WTC11 (cell line): ENCODE data around the gene EIF5. TPM values are rescaled to one million over a fixed set of nuclear protein-coding genes. Genes with fewer than 3 reads are reported as not detected.
A peak's percentile ranks its signal among the peaks of the same experiment; 100 is the strongest.

ENCODE experiments used
- ATAC-seq: fragments of 200-7000 bp; cut with Tn5 transposase; 2 replicates; pipeline ENCODE4 v1.10.0; 2021; ENCODE audit warnings: mild to moderate bottlenecking, moderate library complexity
- CTCF ChIA-PET: fragments of 300-600 bp; sonication (Branson Sonifier 250); formaldehyde crosslinking; loops from one replicate; lab custom pipeline; 2021; ENCODE audit warnings: antibody characterized with exemption; lab: Charles Lee
- POLR2A ChIA-PET: fragments of 350-600 bp; sonication (Branson Sonifier 250); formaldehyde crosslinking; loops from one replicate; lab custom pipeline; 2021; ENCODE audit warnings: antibody characterized with exemption; lab: Charles Lee
- DNase-seq: peaks from one replicate; pipeline ENCODE4 v3.0.0; 2021; ENCODE audit warnings: low spot score
- H3K27ac Mint-ChIP-seq: 2 replicates; pipeline ENCODE4 v1.8.0; 2021; ENCODE audit warnings: mixed read lengths
- H3K27me3 Mint-ChIP-seq: 2 replicates; pipeline ENCODE4 v1.8.0; 2021; ENCODE audit warnings: low read depth, mild to moderate bottlenecking, moderate library complexity, mixed read lengths
- H3K36me3 Mint-ChIP-seq: 2 replicates; pipeline ENCODE4 v1.8.0; 2021; ENCODE audit warnings: mixed read lengths
- H3K4me1 Mint-ChIP-seq: 2 replicates; pipeline ENCODE4 v1.8.0; 2022; ENCODE audit warnings: mixed read lengths
- H3K4me3 Mint-ChIP-seq: 2 replicates; pipeline ENCODE4 v1.8.0; 2021; ENCODE audit warnings: mild to moderate bottlenecking, moderate library complexity, mixed read lengths
- H3K9me3 Mint-ChIP-seq: 2 replicates; pipeline ENCODE4 v1.8.0; 2021; ENCODE audit warnings: mixed read lengths
- CBFB ChIP-seq: sonication (generic); formaldehyde crosslinking; IDR thresholded peaks from 2 replicates; pipeline ENCODE4 v1.8.1; 2022; ENCODE audit warnings: mild to moderate bottlenecking, low read depth, missing genetic modification reagents
- ESRRA ChIP-seq: sonication (generic); formaldehyde crosslinking; IDR thresholded peaks from 2 replicates; pipeline ENCODE4 v1.8.1; 2022; ENCODE audit warnings: mild to moderate bottlenecking, missing genetic modification reagents, borderline replicate concordance
- ETV6 ChIP-seq: sonication (generic); formaldehyde crosslinking; IDR thresholded peaks from 2 replicates; pipeline ENCODE4 v1.8.1; 2022; ENCODE audit warnings: mild to moderate bottlenecking, missing genetic modification reagents
- FOXK1 ChIP-seq: sonication (generic); formaldehyde crosslinking; IDR thresholded peaks from 2 replicates; pipeline ENCODE4 v1.8.0; 2022; ENCODE audit warnings: mild to moderate bottlenecking, moderate library complexity, missing genetic modification reagents
- JUN ChIP-seq: sonication (generic); formaldehyde crosslinking; IDR thresholded peaks from 2 replicates; pipeline ENCODE4 v1.8.0; 2023; ENCODE audit warnings: mild to moderate bottlenecking, missing genetic modification reagents
- KAT7 ChIP-seq: sonication (generic); formaldehyde crosslinking; IDR thresholded peaks from 2 replicates; pipeline ENCODE4 v1.8.1; 2023; ENCODE audit warnings: missing genetic modification reagents, mild to moderate bottlenecking, borderline replicate concordance
- ZNF138 ChIP-seq: sonication (generic); formaldehyde crosslinking; conservative IDR thresholded peaks from 2 replicates; pipeline ENCODE4 v1.8.1; 2022; ENCODE audit warnings: mild to moderate bottlenecking, moderate library complexity, missing genetic modification reagents
- total RNA-seq: library from RNA; stranded (reverse); gene quantifications from 3 replicates; pipeline ENCODE4 v1.2.3, GENCODE V29; 2021
- TF ChIP-seq, protein P1 (sequence below): fragments of 250-450 bp; sonication (Bioruptor Pico); IDR thresholded peaks from 2 replicates; pipeline ENCODE4 v1.9.0; 2021; ENCODE audit warnings: mild to moderate bottlenecking
- TF ChIP-seq, protein P2 (sequence below): fragments of 250-450 bp; sonication (Bioruptor Pico); conservative IDR thresholded peaks from 2 replicates; pipeline ENCODE4 v1.9.0; 2021; ENCODE audit warnings: mild to moderate bottlenecking
- TF ChIP-seq, protein P3 (sequence below): sonication (generic); formaldehyde crosslinking; IDR thresholded peaks from 2 replicates; pipeline ENCODE4 v1.8.0; 2023; ENCODE audit warnings: missing genetic modification reagents, mild to moderate bottlenecking, borderline replicate concordance
- TF ChIP-seq, protein P4 (sequence below): sonication (generic); formaldehyde crosslinking; IDR thresholded peaks from 2 replicates; pipeline ENCODE4 v1.8.0; 2022; ENCODE audit warnings: mild to moderate bottlenecking, missing genetic modification reagents
- TF ChIP-seq, protein P5 (sequence below): sonication (generic); formaldehyde crosslinking; IDR thresholded peaks from 2 replicates; pipeline ENCODE4 v1.8.0; 2022; ENCODE audit warnings: mild to moderate bottlenecking, missing genetic modification reagents
- TF ChIP-seq, protein P6 (sequence below): sonication (generic); formaldehyde crosslinking; IDR thresholded peaks from 2 replicates; pipeline ENCODE4 v1.8.1; 2023; ENCODE audit warnings: mild to moderate bottlenecking, missing genetic modification reagents
- TF ChIP-seq, protein P7 (sequence below): sonication (generic); formaldehyde crosslinking; IDR thresholded peaks from 2 replicates; pipeline ENCODE4 v1.8.1; 2022; ENCODE audit warnings: mild to moderate bottlenecking, moderate library complexity, missing genetic modification reagents

Gene EIF5
- total RNA-seq, 1 experiment from 2014 or later: 282 TPM

DNA sequence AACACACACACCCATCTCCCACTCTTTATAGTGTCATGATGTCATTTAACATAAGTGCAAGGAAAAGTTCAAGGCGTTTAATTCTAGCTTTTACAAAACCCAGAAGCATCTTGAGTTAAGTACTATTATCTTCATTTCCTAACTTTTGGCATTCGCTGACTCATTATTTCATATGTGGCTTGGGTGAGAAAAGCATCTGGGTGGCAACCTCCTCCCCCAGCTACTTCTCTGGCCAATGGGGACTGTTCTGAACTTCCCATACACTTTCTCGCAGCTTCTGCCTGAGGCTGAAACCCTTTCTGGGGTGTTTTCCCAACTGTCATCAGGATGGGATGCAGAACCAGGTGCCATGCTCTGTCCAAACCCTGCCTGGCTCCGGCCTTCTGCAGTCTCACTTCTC, 48.3 kb downstream of the EIF5 start (continued):
- TF ChIP-seq, protein P1, sequence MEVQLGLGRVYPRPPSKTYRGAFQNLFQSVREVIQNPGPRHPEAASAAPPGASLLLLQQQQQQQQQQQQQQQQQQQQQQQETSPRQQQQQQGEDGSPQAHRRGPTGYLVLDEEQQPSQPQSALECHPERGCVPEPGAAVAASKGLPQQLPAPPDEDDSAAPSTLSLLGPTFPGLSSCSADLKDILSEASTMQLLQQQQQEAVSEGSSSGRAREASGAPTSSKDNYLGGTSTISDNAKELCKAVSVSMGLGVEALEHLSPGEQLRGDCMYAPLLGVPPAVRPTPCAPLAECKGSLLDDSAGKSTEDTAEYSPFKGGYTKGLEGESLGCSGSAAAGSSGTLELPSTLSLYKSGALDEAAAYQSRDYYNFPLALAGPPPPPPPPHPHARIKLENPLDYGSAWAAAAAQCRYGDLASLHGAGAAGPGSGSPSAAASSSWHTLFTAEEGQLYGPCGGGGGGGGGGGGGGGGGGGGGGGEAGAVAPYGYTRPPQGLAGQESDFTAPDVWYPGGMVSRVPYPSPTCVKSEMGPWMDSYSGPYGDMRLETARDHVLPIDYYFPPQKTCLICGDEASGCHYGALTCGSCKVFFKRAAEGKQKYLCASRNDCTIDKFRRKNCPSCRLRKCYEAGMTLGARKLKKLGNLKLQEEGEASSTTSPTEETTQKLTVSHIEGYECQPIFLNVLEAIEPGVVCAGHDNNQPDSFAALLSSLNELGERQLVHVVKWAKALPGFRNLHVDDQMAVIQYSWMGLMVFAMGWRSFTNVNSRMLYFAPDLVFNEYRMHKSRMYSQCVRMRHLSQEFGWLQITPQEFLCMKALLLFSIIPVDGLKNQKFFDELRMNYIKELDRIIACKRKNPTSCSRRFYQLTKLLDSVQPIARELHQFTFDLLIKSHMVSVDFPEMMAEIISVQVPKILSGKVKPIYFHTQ: no peak
- TF ChIP-seq, protein P2, sequence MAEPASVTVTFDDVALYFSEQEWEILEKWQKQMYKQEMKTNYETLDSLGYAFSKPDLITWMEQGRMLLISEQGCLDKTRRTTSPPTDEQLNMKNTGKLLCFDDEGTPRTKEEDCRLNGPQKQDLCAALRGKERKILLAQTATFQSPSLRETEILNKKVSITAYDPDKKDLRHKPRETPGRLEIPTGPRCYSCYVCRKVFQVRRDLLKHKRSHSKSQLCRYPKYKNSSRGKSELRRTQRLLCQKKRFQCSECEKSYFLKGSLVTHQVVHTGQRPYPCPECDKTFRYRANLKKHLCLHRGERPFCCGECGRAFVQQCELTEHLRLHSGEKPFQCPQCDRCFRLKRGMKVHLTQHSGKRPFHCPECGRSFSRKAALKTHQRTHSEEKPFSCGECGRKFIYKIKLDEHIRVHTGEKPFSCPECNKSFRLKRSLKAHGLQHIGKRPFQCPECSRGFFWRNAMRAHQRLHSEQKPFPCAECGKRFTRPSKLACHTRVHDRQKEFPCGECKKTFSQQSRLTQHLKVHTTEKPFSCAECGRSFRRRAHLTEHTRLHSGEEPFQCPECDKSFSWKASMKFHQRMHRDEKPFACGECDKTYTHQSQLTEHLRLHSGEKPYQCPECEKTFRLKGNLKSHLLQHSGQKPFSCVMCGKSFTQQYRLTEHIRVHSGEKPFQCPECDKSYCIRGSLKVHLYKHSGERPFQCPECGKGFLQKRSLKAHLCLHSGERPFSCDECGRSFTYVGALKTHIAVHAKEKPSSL (CRISPR knock-in tag): no peak

DNA sequence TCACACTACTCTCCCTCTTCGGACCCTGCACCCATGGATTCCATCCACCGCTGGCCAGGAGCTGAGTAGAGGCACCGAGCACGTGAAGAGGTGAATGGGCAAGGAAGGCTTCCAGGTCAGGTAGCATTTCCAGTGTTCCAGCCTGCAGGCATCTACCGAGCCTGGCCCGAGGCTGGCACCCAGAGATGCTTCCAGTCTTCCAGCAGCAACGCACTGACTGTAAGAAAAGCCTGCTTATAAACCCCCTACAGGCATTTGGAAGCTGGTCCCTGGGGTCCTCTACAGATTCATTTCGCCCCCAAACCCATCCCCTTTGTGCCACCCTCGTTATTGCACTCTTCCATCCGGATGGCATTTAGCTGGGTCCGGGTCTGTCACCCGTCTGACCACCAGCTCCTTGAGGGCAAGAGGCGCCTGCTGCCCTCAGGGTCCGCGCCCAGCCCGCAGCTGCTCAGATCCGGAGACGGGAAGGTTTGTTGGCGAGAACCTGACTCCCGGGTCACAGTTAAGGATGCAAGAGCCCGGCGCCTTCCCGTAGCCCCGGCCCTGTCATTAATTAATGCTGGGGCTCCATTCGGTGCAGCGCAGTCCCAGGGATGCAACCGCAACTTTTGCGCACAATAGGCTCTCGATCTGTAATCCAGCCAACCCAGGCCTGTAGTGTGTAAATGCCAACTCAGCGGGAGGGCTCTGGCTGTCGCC, 50.6 kb downstream of the EIF5 start:
- CTCF ChIA-PET: interaction anchor here (1.3 to 1.8 kb wide), 3 partner anchors 9 to 280 kb away, joined by 3 to 4 read pairs (median 3); no protein-coding TSS in a partner anchor
- TF ChIP-seq, protein P3, sequence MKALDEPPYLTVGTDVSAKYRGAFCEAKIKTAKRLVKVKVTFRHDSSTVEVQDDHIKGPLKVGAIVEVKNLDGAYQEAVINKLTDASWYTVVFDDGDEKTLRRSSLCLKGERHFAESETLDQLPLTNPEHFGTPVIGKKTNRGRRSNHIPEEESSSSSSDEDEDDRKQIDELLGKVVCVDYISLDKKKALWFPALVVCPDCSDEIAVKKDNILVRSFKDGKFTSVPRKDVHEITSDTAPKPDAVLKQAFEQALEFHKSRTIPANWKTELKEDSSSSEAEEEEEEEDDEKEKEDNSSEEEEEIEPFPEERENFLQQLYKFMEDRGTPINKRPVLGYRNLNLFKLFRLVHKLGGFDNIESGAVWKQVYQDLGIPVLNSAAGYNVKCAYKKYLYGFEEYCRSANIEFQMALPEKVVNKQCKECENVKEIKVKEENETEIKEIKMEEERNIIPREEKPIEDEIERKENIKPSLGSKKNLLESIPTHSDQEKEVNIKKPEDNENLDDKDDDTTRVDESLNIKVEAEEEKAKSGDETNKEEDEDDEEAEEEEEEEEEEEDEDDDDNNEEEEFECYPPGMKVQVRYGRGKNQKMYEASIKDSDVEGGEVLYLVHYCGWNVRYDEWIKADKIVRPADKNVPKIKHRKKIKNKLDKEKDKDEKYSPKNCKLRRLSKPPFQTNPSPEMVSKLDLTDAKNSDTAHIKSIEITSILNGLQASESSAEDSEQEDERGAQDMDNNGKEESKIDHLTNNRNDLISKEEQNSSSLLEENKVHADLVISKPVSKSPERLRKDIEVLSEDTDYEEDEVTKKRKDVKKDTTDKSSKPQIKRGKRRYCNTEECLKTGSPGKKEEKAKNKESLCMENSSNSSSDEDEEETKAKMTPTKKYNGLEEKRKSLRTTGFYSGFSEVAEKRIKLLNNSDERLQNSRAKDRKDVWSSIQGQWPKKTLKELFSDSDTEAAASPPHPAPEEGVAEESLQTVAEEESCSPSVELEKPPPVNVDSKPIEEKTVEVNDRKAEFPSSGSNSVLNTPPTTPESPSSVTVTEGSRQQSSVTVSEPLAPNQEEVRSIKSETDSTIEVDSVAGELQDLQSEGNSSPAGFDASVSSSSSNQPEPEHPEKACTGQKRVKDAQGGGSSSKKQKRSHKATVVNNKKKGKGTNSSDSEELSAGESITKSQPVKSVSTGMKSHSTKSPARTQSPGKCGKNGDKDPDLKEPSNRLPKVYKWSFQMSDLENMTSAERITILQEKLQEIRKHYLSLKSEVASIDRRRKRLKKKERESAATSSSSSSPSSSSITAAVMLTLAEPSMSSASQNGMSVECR (CRISPR knock-in tag): 0 out of 2 replicates have a peak, but pooled peaks have one; percentile 23
- TF ChIP-seq, protein P4, sequence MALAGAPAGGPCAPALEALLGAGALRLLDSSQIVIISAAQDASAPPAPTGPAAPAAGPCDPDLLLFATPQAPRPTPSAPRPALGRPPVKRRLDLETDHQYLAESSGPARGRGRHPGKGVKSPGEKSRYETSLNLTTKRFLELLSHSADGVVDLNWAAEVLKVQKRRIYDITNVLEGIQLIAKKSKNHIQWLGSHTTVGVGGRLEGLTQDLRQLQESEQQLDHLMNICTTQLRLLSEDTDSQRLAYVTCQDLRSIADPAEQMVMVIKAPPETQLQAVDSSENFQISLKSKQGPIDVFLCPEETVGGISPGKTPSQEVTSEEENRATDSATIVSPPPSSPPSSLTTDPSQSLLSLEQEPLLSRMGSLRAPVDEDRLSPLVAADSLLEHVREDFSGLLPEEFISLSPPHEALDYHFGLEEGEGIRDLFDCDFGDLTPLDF (CRISPR knock-in tag): no peak
- TF ChIP-seq FOXK1 (CRISPR knock-in tag): no peak
- TF ChIP-seq, protein P5, sequence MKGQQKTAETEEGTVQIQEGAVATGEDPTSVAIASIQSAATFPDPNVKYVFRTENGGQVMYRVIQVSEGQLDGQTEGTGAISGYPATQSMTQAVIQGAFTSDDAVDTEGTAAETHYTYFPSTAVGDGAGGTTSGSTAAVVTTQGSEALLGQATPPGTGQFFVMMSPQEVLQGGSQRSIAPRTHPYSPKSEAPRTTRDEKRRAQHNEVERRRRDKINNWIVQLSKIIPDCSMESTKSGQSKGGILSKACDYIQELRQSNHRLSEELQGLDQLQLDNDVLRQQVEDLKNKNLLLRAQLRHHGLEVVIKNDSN (CRISPR knock-in tag): 0 out of 2 replicates have a peak, but pooled peaks have one; percentile 32
- TF ChIP-seq, all 79 proteins: peak for 2
- peaks cover 5% of the 10 kb centered on the region for H3K36me3 Mint-ChIP-seq
- peak overlapping the region; percentile 86 for H3K4me3 Mint-ChIP-seq
- DNase-seq (no peak), ATAC-seq (no peak)
- POLR2A ChIA-PET: interaction anchor here (1.1 kb wide), 1 partner anchor 22 kb away, joined by 3 read pairs; no protein-coding TSS in a partner anchor
- H3K4me1 Mint-ChIP-seq: peaks cover 19% of the 10 kb centered on the region
- H3K9me3 Mint-ChIP-seq: peaks cover 5% of the 10 kb centered on the region
- no peak overlapping the region for H3K27ac Mint-ChIP-seq
- H3K27me3 Mint-ChIP-seq: peaks cover 22% of the 10 kb centered on the region

DNA sequence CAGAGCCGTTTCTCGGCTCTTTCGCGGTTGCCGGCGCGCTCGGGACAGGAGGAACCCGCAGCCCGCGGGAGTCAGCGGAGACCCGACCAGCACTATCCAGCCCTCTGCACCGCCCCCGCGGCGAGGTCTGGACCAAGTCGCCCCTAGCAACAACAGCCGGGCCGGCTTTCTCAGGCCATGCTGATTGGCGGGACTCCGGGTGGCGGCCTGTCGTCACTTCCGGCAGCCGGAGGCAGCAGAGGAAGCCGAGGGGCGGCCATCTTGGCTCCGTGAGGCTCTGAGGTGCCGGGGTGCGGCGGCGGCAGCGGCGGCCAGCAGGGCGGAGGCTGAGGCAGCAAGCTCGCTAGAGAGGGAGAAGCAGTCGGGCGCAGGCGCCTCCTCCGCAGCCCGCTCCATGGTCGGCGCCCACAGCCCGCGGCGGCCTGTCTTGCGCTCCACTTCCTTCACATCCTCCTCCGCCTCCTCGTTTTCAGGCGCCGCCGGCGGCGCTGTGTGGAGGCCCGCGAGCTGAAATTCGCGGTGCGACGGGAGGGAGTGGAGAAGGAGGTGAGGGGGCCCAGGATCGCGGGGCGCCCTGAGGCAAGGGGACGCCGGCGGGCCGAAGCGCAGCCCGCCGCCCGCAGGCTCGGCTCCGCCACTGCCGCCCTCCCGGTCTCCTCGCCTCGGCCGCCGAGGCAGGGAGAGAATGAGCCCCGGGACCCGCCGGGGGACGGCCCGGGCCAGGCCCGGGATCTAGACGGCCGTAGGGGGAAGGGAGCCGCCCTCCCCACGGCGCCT, 51.3 kb downstream of the EIF5 start, which contains the start of gene MARK3:
MARK3 (plus strand) TSS at position 264 of the 777 bp plus-strand sequence. CDS start 615 bp downstream, outside the sequence.
- ATAC-seq: peak; percentile 97
- Mint-ChIP-seq H3K4me1 (peaks cover 19% of the 10 kb centered on the region), H3K27ac (peak within 1 kb of the TSS; percentile 94), H3K9me3 (peaks cover 5% of the 10 kb centered on the region), H3K27me3 (peaks cover 22% of the 10 kb centered on the region), H3K36me3 (peaks cover 5% of the 10 kb centered on the region), H3K4me3 (peak within 1 kb of the TSS; percentile 98)
- ChIA-PET POLR2A (no interaction called here), CTCF (interaction anchor here (1.0 to 1.8 kb wide), 3 partner anchors 8 to 38 kb away, joined by 3 to 4 read pairs (median 3); no protein-coding TSS in a partner anchor)
- DNase-seq: peak; percentile 98
- TF ChIP-seq KAT7 (CRISPR knock-in tag) (0 out of 2 replicates have a peak, but pooled peaks have one; percentile 20), ESRRA (CRISPR knock-in tag) (0 out of 2 replicates have a peak, but pooled peaks have one; percentile 23), ETV6 (CRISPR knock-in tag) (peak; percentile 57), CBFB (CRISPR knock-in tag) (no peak), JUN (CRISPR knock-in tag) (no peak), ZNF138 (CRISPR knock-in tag) (no peak), FOXK1 (CRISPR knock-in tag) (peak; percentile 76; the same call in 1 of the 2 replicates)
- TF ChIP-seq, protein P6, sequence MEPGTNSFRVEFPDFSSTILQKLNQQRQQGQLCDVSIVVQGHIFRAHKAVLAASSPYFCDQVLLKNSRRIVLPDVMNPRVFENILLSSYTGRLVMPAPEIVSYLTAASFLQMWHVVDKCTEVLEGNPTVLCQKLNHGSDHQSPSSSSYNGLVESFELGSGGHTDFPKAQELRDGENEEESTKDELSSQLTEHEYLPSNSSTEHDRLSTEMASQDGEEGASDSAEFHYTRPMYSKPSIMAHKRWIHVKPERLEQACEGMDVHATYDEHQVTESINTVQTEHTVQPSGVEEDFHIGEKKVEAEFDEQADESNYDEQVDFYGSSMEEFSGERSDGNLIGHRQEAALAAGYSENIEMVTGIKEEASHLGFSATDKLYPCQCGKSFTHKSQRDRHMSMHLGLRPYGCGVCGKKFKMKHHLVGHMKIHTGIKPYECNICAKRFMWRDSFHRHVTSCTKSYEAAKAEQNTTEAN (CRISPR knock-in tag): peak; percentile 71
- TF ChIP-seq, protein P7, sequence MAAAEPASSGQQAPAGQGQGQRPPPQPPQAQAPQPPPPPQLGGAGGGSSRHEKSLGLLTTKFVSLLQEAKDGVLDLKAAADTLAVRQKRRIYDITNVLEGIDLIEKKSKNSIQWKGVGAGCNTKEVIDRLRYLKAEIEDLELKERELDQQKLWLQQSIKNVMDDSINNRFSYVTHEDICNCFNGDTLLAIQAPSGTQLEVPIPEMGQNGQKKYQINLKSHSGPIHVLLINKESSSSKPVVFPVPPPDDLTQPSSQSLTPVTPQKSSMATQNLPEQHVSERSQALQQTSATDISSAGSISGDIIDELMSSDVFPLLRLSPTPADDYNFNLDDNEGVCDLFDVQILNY (CRISPR knock-in tag): peak; percentile 76; the same call in 1 of the 2 replicates
